Measurements from ENCODE around the gene GNA14.

Gene GNA14

DNA sequence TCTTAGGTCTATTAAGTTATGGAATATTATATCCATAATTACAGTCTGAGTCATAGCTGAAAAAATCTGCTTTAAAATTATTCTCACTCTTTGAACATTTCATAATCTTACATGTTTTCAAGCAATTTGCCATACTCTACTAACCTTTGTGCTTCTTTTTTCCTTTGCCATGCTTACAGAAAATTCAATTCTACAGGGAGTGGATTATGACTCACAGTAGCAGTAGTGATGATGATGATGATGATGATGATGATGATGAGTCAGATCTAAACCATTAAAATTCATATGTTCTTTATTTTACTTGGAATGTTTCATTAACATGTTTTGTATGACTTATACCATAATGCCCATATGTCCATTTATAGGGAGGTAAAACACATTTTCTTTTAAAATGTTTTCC lies 263.7 kb downstream of the GNA14 start:
- no peak for DNase-seq

DNA sequence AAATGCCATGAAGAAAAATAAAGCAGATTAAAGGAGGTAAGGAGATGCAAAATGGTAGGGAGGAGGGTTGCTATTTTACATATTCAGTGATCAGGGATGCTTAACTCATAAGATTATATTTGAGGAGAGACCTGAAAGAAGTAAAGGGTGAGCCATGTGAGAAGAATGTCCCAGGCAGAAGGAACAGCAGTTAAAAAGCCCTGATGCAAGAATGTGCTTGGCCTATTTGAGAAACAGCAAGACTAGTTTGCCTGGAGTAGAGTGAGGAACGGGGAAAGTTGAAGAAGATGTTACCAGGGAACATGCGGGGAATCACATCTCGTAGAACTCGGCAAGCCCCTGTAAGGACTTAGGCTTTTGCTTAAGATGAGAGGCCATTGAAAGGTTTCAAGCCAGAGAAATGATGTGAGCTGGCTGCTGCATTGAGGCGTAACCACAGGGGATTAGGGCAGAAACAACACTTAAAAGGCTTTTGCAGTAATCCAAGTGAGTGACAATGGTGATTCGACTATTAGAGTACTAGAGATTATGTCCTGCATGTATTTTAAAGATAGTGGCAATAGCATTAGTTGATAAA lies 272.1 kb downstream of the GNA14 start:
- no peak for DNase-seq

DNA sequence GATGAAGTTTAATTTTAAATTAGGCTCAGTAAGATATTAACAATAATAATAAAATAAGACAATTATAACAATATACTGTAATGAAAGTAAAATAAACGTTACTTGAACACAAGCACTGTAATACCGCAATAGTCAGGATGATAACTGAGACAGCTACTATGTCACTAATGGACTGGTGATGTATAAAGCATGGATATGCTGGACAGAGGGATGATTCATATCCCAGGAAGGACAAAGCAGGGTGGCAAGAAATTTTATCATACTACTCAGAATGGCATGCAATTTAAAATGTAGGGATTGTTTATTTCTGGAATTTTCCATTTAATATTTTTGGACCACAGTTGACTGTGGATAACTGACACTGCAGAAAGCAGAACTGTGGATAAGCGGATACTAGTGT lies 273.9 kb downstream of the GNA14 start:
- no peak for DNase-seq

Data from NCI-H2107 (cell line).